NCI-H2171 treated with DMSO at 0.1 percent for 48 hours (cell line): ENCODE results near the gene TNF.

Experiments used
- DNase-seq: peaks from one replicate; lab custom pipeline; 2025; lab: John Stamatoyannopoulos, UW

The TNF gene

DNA sequence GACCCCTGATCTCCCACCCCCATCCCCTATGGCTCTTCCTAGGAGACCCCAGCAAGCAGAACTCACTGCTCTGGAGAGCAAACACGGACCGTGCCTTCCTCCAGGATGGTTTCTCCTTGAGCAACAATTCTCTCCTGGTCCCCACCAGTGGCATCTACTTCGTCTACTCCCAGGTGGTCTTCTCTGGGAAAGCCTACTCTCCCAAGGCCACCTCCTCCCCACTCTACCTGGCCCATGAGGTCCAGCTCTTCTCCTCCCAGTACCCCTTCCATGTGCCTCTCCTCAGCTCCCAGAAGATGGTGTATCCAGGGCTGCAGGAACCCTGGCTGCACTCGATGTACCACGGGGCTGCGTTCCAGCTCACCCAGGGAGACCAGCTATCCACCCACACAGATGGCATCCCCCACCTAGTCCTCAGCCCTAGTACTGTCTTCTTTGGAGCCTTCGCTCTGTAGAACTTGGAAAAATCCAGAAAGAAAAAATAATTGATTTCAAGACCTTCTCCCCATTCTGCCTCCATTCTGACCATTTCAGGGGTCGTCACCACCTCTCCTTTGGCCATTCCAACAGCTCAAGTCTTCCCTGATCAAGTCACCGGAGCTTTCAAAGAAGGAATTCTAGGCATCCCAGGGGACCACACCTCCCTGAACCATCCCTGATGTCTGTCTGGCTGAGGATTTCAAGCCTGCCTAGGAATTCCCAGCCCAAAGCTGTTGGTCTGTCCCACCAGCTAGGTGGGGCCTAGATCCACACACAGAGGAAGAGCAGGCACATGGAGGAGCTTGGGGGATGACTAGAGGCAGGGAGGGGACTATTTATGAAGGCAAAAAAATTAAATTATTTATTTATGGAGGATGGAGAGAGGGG is 1.9 kb upstream of the TNF start:
- DNase-seq: no peak

- no peak for DNase-seq
Measured at GRCh38 chr6:31574106-31575061, 981 bp upstream of the TNF start.

DNA sequence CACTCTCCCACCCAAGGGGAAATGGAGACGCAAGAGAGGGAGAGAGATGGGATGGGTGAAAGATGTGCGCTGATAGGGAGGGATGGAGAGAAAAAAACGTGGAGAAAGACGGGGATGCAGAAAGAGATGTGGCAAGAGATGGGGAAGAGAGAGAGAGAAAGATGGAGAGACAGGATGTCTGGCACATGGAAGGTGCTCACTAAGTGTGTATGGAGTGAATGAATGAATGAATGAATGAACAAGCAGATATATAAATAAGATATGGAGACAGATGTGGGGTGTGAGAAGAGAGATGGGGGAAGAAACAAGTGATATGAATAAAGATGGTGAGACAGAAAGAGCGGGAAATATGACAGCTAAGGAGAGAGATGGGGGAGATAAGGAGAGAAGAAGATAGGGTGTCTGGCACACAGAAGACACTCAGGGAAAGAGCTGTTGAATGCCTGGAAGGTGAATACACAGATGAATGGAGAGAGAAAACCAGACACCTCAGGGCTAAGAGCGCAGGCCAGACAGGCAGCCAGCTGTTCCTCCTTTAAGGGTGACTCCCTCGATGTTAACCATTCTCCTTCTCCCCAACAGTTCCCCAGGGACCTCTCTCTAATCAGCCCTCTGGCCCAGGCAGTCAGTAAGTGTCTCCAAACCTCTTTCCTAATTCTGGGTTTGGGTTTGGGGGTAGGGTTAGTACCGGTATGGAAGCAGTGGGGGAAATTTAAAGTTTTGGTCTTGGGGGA is 754 bp downstream of the TNF start:
- DNase-seq: peak; percentile 54

DNA sequence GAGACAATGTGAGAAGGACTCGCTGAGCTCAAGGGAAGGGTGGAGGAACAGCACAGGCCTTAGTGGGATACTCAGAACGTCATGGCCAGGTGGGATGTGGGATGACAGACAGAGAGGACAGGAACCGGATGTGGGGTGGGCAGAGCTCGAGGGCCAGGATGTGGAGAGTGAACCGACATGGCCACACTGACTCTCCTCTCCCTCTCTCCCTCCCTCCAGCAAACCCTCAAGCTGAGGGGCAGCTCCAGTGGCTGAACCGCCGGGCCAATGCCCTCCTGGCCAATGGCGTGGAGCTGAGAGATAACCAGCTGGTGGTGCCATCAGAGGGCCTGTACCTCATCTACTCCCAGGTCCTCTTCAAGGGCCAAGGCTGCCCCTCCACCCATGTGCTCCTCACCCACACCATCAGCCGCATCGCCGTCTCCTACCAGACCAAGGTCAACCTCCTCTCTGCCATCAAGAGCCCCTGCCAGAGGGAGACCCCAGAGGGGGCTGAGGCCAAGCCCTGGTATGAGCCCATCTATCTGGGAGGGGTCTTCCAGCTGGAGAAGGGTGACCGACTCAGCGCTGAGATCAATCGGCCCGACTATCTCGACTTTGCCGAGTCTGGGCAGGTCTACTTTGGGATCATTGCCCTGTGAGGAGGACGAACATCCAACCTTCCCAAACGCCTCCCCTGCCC is 1.7 kb downstream of the TNF start:
- DNase-seq: no peak

DNA sequence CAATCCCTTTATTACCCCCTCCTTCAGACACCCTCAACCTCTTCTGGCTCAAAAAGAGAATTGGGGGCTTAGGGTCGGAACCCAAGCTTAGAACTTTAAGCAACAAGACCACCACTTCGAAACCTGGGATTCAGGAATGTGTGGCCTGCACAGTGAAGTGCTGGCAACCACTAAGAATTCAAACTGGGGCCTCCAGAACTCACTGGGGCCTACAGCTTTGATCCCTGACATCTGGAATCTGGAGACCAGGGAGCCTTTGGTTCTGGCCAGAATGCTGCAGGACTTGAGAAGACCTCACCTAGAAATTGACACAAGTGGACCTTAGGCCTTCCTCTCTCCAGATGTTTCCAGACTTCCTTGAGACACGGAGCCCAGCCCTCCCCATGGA is 2.2 kb downstream of the TNF start:
- no peak for DNase-seq

DNA sequence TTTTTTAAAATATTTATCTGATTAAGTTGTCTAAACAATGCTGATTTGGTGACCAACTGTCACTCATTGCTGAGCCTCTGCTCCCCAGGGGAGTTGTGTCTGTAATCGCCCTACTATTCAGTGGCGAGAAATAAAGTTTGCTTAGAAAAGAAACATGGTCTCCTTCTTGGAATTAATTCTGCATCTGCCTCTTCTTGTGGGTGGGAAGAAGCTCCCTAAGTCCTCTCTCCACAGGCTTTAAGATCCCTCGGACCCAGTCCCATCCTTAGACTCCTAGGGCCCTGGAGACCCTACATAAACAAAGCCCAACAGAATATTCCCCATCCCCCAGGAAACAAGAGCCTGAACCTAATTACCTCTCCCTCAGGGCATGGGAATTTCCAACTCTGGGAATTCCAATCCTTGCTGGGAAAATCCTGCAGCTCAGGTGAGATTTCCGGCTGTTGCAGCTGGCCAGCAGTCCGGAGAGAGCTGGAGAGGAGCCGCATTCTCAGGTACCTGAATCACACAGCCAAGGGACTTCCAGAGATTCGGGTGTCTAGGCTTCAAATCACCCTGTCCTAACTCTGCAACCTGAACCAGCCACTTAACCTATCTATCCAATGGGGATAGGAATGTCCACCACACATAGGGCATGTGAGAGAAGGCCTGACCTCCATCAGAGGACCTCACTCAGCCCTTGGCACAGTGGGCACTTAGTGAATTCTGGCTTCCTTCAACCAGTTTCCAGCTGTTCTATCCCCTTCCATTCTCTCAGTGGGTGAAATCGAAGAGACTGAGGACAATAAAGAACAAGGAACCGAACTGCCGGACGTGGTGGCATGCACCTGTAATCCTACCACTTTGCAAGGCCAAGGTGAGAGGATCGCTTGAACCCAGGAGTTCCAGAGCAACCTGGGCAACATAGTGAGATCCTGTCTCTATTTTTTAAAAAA is 3.1 kb downstream of the TNF start:
- no peak for DNase-seq

DNA sequence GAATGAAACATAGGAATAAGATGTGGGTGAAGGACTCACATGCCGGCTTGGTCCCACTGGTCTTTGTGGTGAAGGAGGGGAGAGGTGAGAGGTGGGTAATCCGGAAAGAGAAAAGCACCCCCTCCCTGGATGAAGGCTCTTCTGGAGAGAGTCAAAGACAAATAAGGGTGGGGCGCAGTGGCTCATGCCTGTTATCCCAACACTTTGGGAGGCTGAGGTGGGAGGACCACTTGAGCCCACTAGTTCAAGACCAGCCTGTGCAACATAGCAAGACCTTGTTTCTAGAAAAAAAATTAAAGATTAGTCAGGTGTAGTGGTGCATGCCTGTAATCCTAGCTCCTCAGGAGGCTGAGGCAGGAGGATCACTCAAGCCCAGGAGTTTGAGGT is 3.7 kb downstream of the TNF start:
- DNase-seq: no peak

- no peak for DNase-seq
Measured at GRCh38 chr6:31579546-31580437, 4.4 kb downstream of the TNF start.

DNA sequence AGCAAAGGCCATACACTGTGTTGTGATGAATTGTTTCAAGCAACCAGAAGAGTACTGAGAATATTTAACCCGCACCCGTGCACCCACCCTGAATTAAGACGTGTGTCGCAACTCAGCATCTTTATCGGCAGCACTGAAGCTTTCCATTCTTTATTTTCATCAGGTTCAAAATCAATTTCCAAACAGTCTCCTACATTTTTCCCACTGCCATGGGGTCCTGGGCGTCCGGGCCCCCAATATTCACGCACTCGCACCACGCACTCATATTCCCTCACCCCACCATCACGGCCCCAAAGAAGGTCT is 5.0 kb downstream of the TNF start:
- DNase-seq: no peak

- DNase-seq: peak; percentile 66
Measured at GRCh38 chr6:31580807-31581433, 5.6 kb downstream of the TNF start.

DNA sequence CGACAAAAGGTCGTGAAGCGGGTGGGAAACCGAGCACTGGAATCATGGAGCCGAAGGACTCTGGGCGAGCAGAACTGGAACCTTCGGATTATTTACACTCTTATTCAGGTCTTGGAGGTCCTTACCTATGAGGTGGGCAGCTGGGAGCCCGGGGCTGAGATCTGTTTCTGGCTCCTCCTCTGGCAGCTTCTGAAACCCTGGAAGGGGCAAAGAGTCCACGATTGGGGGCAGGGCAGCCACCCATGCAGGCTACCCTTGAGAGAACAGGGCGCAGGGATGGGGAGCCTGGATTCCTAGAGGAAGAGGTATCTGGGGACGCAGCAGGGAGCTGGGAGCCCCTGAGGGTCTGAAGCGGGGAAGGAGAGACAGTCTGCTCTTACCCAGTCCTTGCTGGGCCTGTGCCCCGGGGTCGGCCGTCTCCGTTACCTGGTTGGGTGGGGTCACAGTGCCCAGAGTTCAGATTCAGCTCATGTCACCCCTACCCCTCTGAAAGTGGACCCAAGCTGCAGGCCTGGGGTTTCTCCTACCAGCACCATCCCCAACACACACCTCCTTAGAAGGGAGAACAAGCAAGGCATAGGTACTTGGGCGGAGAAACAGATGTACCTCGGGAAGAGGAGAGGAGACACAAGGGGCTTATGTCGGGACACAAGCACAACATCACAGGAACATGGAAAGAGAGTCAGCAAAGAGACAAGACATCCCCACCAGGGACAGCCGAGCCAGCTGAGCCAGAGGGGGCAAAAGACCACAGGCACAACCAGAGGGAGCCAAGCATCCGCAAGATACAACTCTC is 6.3 kb downstream of the TNF start:
- DNase-seq: no peak

DNA sequence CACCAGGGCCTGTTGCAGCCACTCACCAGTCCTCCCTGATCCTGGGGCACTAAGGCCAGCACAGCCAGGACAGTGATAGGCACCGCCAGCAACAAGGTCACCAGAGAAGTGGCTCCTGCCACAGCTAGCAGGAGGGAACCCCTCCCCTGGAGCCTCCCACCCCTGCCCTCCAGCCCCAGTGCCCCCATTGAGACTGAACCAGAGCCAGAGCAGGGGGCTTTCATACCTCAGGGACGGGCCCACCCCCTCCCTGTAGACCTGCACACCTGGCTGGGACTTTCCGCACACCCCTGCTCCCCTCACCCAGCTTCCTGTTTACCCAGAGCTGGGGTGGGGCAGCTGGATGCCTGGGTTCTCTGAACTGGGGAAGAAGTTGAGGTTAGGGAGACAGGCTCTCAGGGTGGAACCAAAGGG is 6.9 kb downstream of the TNF start, which contains the start of gene LTB:
Gene LTB, minus strand, starts transcription at position 195 of the 414 bp plus-strand sequence. Its CDS starts 7 bp downstream, at position 188.
- no peak for DNase-seq

GRCh38 chr6:31585491-31585890 is 10.1 kb downstream of the TNF start:
- DNase-seq: no peak

DNA sequence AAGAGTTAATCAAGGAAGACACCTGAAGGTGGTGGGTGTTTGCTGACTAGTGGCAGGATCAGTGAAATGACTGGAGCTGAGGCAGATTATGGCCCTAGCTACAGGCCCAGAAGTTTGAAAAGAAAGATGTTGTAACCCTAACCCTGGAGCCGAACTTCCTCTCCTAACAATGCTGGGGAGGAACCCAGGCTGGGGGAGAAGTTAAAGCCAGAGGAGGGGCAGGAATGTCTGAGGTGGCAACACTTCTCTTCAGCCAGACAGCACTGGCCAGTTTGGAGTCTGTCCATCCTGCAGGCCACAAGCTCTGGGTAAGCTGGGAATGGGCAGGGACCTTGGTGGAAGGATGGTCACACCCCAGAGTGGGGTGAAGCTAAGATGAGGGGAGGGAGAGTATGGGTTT is 10.6 kb downstream of the TNF start, which contains the start of gene LST1:
Gene LST1, plus strand, starts transcription at position 270 of the 400 bp plus-strand sequence. CDS start 1,023 bp downstream, outside the sequence.
- no peak for DNase-seq

- DNase-seq: no peak
Measured at GRCh38 chr6:31586599-31587281, 11.4 kb downstream of the TNF start.

GRCh38 chr6:31587791-31588777 is 12.7 kb downstream of the TNF start:
- no peak for DNase-seq
